NCI-H748 treated with DMSO at 0.1 percent for 48 hours (cell line): ENCODE measurements around the gene PLK3.
"Not testable (repeated sequence)": the region's sequence is repeated elsewhere in the genome, so short reads cannot be mapped to it uniquely, and the experiment has no call there.

Experiments
- DNase-seq: peaks from one replicate; lab custom pipeline; 2025; lab: John Stamatoyannopoulos, UW

Gene PLK3

DNA sequence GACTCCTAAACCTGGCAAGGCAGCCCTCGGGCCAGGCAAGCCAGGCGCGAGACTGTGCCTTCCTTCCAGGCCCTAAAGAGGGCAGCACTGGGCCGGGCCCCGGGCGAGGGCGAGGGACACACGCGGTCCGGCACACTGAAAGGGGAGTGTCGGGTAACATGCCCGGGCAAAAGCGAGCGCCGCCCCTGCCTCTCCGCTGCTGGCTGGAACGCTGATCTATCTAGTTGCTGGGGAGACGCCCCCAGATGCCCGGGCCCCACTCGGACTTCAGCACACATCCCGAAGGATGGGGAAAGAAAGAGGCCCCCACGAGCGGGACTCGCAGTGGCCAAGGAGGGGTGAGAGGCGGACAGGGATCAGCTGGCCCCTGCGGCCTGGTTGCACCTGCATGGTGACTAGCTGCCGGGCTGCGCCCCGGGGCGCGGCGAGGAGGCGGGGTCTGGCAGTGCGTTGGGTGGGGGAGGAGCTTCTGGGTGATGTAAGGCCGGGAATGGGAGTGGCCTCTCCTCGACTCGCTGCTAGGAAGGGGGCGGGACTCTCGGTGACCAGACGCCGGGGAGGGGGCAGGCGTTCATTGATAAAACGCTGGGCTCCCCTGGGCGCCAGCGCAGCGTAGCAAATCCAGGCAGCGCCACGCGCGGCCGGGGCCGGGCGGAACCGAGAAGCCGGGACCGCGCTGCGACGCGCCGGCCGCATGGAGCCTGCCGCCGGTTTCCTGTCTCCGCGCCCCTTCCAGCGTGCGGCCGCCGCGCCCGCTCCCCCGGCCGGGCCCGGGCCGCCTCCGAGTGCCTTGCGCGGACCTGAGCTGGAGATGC is at the start of gene PLK3:
Gene PLK3, plus strand, starts transcription at position 608 of the 815 bp plus-strand sequence. Its CDS starts 87 bp downstream, at position 695.
- DNase-seq: peak; percentile 95

DNA sequence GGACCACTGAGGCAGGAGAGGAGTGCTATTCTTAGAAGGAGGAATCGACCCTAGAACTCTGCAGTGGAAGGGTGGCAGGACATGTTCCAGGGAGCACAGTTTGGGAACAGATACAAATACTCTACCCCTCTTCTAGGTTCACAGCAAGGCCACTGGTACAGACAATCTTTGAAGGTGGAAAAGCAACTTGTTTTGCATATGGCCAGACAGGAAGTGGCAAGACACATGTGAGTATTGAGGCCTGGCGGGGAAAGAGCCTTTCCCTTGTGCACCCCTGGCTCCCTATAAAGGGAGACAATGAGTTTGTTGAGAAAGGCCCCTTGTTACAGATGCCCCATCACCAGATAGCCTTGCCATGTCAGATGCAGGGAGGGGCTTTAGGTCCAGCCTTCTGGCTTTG is 42.8 kb upstream of the PLK3 start:
- DNase-seq: no peak

- no peak for DNase-seq
Observed at GRCh38 chr1:44759077-44759476, 41.1 kb upstream of the PLK3 start.

- no peak for DNase-seq
Observed at GRCh38 chr1:44760876-44761275, 39.3 kb upstream of the PLK3 start.

DNA sequence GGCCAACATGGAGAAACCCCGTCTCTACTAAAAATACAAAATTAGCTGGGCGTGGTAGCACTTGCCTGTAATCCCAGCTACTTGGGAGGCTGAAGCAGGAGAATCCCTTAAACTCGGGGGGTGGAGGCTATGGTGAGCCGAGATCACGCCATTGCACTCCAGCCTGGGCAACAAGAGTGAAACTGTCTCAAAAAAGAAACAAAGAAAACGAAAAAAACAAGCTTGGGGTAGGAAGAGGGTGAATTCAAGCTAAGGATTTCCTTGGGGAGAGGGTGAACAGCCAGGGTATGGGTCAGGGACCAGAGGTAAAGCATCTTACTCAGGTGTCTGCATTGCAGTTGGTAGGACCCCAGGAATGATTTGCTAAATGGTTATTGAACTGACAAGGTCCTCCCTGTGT is 33.8 kb upstream of the PLK3 start:
- not testable (repeated sequence) for DNase-seq

GRCh38 chr1:44775078-44775929 is 24.9 kb upstream of the PLK3 start, which contains the start of gene RPS8:
Gene RPS8 (plus strand): TSS chr1:44775540. CDS start chr1:44775597, 57 bp downstream.
- DNase-seq: peak; percentile 81

DNA sequence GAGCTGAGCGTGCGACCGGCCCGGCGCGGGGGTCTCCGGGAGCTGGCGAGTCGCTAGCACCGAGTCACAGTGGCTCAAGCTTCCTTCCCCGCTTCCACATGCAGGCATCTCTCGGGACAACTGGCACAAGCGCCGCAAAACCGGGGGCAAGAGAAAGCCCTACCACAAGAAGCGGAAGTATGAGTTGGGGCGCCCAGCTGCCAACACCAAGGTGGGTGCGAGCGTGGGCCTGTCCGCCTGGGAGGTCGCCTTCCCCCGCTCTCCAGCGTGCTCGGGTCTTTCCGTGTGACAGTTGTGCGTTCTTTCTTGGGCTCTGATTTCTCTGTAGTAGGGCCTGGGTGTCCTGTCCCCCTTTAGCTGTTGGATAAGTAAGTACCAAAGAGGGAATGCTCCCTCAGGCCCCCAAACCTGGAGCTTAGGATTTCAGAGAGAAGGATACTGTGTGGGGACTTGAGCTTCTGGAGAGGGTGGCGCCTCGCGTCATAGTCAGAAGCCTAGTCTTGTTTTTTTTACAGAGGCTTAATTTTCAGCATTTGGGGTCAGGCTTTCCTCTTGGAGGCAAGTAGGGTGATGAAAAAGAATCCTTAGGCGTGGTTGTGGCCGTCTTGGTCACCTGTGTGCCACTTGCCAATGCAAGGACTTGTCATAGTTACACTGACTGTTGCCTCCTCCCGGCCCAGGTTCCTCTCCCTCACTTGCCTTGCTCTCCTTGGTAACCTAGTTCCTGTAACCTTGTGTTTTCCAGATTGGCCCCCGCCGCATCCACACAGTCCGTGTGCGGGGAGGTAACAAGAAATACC is 24.0 kb upstream of the PLK3 start:
- DNase-seq: no peak

- DNase-seq: no peak
Observed at GRCh38 chr1:44776730-44777068, 23.5 kb upstream of the PLK3 start.

DNA sequence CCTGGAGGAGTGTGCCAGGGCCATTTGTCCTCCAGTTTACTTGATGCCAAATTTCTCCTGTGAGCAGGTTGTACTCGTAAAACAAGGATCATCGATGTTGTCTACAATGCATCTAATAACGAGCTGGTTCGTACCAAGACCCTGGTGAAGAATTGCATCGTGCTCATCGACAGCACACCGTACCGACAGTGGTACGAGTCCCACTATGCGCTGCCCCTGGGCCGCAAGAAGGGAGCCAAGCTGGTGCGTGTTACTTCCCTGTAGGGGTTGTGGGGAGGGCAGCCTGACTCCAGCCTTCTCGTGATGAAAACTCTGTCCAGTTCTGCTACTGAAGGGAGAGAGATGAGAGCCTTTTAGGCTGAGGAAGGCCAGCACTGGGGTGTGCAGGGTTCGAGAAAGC is 22.6 kb upstream of the PLK3 start:
- no peak for DNase-seq

DNA sequence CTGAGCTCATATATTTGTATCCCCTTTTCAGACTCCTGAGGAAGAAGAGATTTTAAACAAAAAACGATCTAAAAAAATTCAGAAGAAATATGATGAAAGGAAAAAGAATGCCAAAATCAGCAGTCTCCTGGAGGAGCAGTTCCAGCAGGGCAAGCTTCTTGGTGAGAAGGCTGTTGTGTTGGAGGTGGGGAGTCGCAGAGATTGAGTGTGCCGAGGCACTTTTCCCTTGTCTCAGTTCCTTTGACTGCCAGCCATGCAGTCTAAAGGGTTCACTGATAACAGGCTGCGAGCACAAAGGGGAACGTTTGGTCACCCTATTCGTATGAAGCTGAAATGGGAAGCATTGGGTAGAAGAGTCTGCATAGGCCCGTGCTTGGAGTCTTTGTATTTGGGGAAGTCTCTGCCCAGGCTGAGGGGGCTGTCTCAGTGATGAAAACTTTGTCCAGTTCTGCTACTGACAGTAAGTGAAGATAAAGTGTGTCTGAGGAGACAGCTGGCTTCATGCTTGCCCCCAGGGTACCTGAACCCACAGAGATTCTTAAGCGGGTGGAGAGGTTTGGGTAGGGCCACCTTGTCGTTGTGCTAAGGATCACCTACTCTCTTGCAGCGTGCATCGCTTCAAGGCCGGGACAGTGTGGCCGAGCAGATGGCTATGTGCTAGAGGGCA is 22.1 kb upstream of the PLK3 start:
- no peak for DNase-seq

DNA sequence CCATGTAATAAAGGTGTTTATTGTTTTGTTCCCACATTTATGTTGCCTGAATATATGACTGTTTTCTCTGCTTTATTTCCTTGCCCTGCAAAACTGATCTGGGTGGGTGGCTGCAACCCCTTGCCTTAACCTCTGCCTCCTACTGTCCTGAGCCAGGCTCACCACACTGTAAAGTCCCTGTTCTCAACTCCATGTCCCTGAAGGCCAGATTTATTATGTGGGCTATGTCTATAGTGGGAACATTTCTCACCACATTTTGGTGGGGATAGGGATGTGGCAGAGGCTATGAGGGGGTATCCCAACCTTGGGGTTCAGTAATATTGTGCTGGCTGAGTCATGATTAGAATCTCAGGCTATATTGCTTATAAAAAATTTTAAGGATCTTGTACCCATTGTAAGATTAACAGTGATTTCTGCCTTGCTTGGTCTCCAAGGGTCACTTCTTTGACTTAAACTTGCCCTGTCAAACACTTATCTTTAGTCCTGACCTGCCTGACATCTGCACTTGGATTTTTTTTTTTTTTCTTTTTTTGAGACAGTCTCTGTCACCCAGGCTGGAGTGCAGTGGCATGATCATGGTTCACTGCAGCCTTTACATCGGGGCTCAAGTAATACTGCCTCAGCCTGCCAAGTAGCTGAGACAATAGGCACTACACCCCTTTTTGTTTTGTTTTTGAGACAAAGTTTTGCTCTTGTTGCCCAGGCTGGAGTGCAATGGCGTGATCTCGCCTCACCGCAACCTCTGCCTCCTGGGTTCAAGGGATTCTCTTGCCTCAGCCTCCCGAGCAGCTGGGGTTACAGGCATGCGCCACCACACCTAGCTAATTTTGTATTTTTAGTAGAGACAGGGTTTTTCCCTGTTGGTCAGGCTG is 21.2 kb upstream of the PLK3 start:
- no peak for DNase-seq

DNA sequence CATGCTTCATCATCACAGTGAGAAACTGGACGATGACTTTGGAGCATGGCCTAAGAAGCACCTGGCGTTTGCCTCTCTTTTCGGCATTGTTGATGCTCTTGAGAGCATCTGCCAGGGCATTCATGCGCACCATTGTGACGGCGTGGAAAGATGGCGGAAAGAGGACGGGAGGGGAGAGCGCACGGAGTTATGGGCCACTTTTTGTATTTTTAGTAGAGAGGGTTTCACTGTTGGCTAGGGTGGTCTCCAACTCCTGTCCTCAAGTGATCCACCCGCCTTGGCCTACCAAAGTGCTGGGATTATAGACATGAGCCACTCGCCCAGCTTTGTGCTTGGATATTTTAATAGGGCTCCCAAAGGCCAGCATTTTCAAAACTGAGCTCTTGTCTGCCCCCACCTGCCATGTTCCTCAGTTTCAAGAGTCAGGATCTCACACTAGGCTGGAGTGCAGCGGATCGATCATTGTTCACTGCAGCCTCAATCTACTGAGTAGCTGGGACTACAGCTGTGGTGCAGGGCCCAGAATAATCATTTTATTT is 19.5 kb upstream of the PLK3 start:
- DNase-seq: no peak

DNA sequence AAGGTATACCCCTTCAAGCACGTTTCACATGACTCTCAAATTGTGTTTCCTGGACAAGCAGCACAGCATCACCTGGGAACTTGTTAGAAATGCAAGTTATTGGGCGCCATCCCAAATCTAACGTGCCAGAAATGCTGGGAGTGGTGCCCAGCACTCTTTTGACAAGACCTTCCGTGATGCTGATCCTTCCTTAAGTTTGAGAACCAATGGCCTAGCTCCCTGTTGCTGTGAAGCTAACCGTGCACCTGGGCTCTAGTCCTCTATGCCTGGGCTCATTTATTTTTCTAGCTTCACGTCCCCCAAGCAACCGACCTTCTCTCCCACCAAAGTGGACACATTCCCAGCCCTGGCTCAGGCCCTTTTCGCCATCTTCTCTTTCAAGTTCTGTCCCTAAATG is 16.5 kb upstream of the PLK3 start:
- DNase-seq: no peak

GRCh38 chr1:44784094-44785028 is 15.8 kb upstream of the PLK3 start:
- no peak for DNase-seq

GRCh38 chr1:44785029-44785380 is 15.2 kb upstream of the PLK3 start:
- no peak for DNase-seq

GRCh38 chr1:44785501-44786137 is 14.6 kb upstream of the PLK3 start:
- DNase-seq: no peak

DNA sequence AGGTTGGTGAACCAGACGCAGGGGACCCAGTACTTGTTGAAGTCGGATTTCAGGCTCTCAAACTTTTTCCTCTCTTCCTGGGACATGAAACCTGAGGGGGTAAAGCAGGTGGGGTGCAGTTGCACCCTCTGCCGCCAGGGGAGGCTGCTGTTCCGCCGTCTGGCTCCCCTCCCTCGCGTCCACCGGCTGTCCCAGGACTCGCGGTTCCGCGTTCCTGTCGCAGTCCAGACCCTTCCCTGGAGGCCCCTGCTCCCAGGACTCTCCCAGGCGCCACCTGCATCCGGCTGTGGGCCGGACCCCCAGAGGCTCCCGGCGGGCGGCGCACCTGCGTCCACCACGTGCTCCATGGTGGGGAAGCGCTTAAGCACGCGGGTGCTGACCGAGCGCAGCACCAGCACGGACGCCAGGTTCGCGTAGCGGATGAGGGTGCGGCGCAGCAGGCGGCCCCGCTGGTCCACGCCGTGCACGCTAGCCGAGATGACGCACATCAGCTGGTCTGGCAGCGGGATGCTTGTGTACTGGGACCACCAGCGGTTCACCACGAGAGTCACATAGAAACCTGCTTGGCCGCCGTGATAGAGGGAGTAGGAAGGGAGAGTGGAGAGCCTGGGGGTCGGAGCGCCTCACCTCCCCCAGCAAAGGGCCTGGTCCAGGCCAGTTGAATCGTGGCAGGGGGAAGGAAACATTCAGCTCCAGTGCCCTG is 13.9 kb upstream of the PLK3 start:
- no peak for DNase-seq

DNA sequence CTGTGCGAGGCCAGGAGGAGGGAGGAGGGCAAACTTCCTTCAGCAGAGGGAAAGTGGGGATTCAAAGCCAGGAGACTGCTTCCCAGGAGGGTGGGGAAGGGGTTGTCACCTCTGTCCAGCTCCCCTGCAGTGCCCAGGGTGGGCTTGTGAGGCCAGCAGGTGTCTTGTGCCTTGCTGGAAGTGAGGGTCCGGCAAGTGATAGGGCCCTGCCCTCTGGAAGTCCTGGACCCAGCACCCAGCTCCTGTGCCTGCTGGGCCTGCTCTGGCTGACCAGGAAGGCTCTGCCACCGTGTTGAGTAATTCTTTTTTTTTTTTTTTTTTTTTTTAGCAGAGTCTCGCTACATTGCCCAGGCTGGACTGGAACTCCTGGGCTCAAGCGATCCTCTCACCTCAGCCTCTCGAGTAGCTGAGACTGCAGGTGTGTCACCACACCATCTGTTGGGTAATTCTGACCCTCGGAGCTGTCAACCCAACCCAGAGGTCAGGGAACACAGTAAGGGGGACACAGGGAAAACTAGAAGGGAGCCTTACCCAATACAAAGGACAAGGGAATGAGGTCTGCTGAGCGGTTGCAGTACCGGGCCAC is 13.2 kb upstream of the PLK3 start:
- no peak for DNase-seq
